ENCODE measurements around the gene MAP3K15. TPM values are rescaled to one million over a fixed set of nuclear protein-coding genes. Genes with fewer than 3 reads are reported as not detected.

MAP3K15 gene
- total RNA-seq, 1 experiment from 2014 or later = 0.06 TPM

- Histone ChIP-seq H3K27me3 (replicated peaks; ENCODE audit: insufficient read depth, low read depth, low read length, poor library complexity) (peaks cover 3% of the 10 kb centered on the region), H3K4me1 (ENCODE audit: insufficient read depth, low read length, poor library complexity, severe bottlenecking) (no peaks in the 10 kb centered on the region), H3K27ac (ENCODE audit: low read depth, low read length, poor library complexity, severe bottlenecking) (no peak overlapping the region), H3K4me3 (ENCODE audit: low read depth, low read length, poor library complexity, severe bottlenecking) (no peak overlapping the region), H3K36me3 (ENCODE audit: insufficient read depth, low read length, poor library complexity, severe bottlenecking) (no peaks in the 10 kb centered on the region), H3K9me3 (ENCODE audit: low read depth, low read length, poor library complexity, severe bottlenecking) (no peaks in the 10 kb centered on the region)
- POLR2A ChIA-PET (ENCODE audit: low non-redundant PET) = no interaction called here
- no TSS peak for BruUV-seq (replicated peaks)
- intact Hi-C loops (cut with micrococcal nuclease; ENCODE audit: unreplicated experiment) = no loop called here
- CTCF ChIA-PET = no interaction called here
- TF ChIP-seq EZH2 (IDR thresholded peaks at IDR 0.05; ENCODE audit: borderline replicate concordance, low read depth, low read length, poor library complexity, severe bottlenecking) (no peak), CTCF (conservative IDR thresholded peaks at IDR 0.05; ENCODE audit: low read depth, low read length) (no peak)
- DNase-seq (ENCODE audit: low spot score) = no peak
These were observed 53.1 kb downstream of the MAP3K15 start for GRCh38 chrX:19462231-19462630.

- CTCF ChIA-PET = no interaction called here
- TF ChIP-seq CTCF (conservative IDR thresholded peaks at IDR 0.05; ENCODE audit: low read depth, low read length) = no peak
- no peak for TF ChIP-seq EZH2 (IDR thresholded peaks at IDR 0.05; ENCODE audit: borderline replicate concordance, low read depth, low read length, poor library complexity, severe bottlenecking)
- H3K27ac ChIP-seq (ENCODE audit: low read depth, low read length, poor library complexity, severe bottlenecking) = no peak overlapping the region
- no TSS peak for BruUV-seq (replicated peaks)
- no peaks in the 10 kb centered on the region for H3K4me1 ChIP-seq (ENCODE audit: insufficient read depth, low read length, poor library complexity, severe bottlenecking)
- DNase-seq (ENCODE audit: low spot score) = no peak
- H3K36me3 ChIP-seq (ENCODE audit: insufficient read depth, low read length, poor library complexity, severe bottlenecking) = no peaks in the 10 kb centered on the region
- intact Hi-C loops (cut with micrococcal nuclease; ENCODE audit: unreplicated experiment) = no loop called here
- no peaks in the 10 kb centered on the region for H3K9me3 ChIP-seq (ENCODE audit: low read depth, low read length, poor library complexity, severe bottlenecking)
- H3K4me3 ChIP-seq (ENCODE audit: low read depth, low read length, poor library complexity, severe bottlenecking) = no peak overlapping the region
- POLR2A ChIA-PET (ENCODE audit: low non-redundant PET) = no interaction called here
- peaks cover 4% of the 10 kb centered on the region for H3K27me3 ChIP-seq (replicated peaks; ENCODE audit: insufficient read depth, low read depth, low read length, poor library complexity)
These were observed 57.6 kb downstream of the MAP3K15 start for GRCh38 chrX:19457662-19458061.

GRCh38 chrX:19448077-19448476 lies 67.2 kb downstream of the MAP3K15 start:
- intact Hi-C loops (cut with micrococcal nuclease; ENCODE audit: unreplicated experiment) = no loop called here
- TF ChIP-seq CTCF (conservative IDR thresholded peaks at IDR 0.05; ENCODE audit: low read depth, low read length) (no peak), EZH2 (IDR thresholded peaks at IDR 0.05; ENCODE audit: borderline replicate concordance, low read depth, low read length, poor library complexity, severe bottlenecking) (no peak)
- Histone ChIP-seq H3K9me3 (ENCODE audit: low read depth, low read length, poor library complexity, severe bottlenecking) (no peaks in the 10 kb centered on the region), H3K27me3 (replicated peaks; ENCODE audit: insufficient read depth, low read depth, low read length, poor library complexity) (peaks cover 22% of the 10 kb centered on the region), H3K4me3 (ENCODE audit: low read depth, low read length, poor library complexity, severe bottlenecking) (no peak overlapping the region), H3K27ac (ENCODE audit: low read depth, low read length, poor library complexity, severe bottlenecking) (no peak overlapping the region), H3K4me1 (ENCODE audit: insufficient read depth, low read length, poor library complexity, severe bottlenecking) (no peaks in the 10 kb centered on the region), H3K36me3 (ENCODE audit: insufficient read depth, low read length, poor library complexity, severe bottlenecking) (no peaks in the 10 kb centered on the region)
- BruUV-seq (replicated peaks) = no TSS peak
- CTCF ChIA-PET = no interaction called here
- DNase-seq (ENCODE audit: low spot score) = no peak
- POLR2A ChIA-PET (ENCODE audit: low non-redundant PET) = no interaction called here
